ENCODE results near the gene TMEM232.

TMEM232 gene

GRCh38 chr5:110726249-110727024 is at the start of gene TMEM232:
Gene TMEM232 (minus strand): TSS chr5:110726671. CDS start chr5:110667352, 59,319 bp downstream.
- H3K27ac ChIP-seq (ENCODE audit: low read depth, low read length): no peak within 1 kb of the TSS
- H3F3A ChIP-seq (ENCODE audit: control insufficient read depth, insufficient read depth): no peaks in the 10 kb centered on the region
- no peaks in the 10 kb centered on the region for H3K27me3 ChIP-seq (ENCODE audit: control insufficient read depth, low read length)
- peak within 1 kb of the TSS; percentile 58 for H3K4me2 ChIP-seq (ENCODE audit: low read length)
- no peaks in the 10 kb centered on the region for H4K20me1 ChIP-seq (ENCODE audit: control insufficient read depth, insufficient read depth, low read depth, low read length)
- H3K79me2 ChIP-seq (ENCODE audit: control insufficient read depth, low read length): no peaks in the 10 kb centered on the region
- H3K4me1 ChIP-seq (ENCODE audit: control insufficient read depth, low read length): peaks cover 6% of the 10 kb centered on the region
- no peaks in the 10 kb centered on the region for H3K9me2 ChIP-seq (replicated peaks; ENCODE audit: control insufficient read depth, low read length)
- no peaks in the 10 kb centered on the region for H3K9me3 ChIP-seq (ENCODE audit: control insufficient read depth, insufficient read depth, low read length)
- TF ChIP-seq, protein P1, sequence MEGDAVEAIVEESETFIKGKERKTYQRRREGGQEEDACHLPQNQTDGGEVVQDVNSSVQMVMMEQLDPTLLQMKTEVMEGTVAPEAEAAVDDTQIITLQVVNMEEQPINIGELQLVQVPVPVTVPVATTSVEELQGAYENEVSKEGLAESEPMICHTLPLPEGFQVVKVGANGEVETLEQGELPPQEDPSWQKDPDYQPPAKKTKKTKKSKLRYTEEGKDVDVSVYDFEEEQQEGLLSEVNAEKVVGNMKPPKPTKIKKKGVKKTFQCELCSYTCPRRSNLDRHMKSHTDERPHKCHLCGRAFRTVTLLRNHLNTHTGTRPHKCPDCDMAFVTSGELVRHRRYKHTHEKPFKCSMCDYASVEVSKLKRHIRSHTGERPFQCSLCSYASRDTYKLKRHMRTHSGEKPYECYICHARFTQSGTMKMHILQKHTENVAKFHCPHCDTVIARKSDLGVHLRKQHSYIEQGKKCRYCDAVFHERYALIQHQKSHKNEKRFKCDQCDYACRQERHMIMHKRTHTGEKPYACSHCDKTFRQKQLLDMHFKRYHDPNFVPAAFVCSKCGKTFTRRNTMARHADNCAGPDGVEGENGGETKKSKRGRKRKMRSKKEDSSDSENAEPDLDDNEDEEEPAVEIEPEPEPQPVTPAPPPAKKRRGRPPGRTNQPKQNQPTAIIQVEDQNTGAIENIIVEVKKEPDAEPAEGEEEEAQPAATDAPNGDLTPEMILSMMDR (IDR thresholded peaks at IDR 0.05; ENCODE audit: low read depth, low read length, poor library complexity, severe bottlenecking): no peak
- no peak for TF ChIP-seq EZH2phosphoT487 (IDR thresholded peaks at IDR 0.05; ENCODE audit: borderline replicate concordance, low read length)
- H3K36me3 ChIP-seq (ENCODE audit: control insufficient read depth, low read length): no peaks in the 10 kb centered on the region
- peak within 1 kb of the TSS; percentile 69 for H3K4me3 ChIP-seq (ENCODE audit: low read length)

DNA sequence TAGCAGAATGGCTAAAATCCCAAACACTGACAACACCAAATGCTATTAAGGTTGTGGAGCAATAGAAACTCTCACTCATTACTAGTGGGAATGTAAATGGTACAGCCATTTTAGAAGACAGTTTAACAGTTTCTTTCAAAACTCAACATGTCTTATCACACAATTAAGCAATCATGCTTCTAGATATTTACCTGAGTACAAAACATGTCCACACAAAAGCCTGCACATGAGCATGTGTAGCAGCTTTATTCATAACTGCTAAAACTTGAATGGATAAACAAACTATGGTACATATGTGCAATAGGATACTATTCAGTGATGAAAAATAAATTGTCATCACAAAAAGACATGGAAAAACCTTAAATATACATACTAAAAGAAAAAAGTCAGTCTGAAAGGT is 43.8 kb upstream of the TMEM232 start:
- H3K27ac ChIP-seq (ENCODE audit: low read depth, low read length): no peak overlapping the region

DNA sequence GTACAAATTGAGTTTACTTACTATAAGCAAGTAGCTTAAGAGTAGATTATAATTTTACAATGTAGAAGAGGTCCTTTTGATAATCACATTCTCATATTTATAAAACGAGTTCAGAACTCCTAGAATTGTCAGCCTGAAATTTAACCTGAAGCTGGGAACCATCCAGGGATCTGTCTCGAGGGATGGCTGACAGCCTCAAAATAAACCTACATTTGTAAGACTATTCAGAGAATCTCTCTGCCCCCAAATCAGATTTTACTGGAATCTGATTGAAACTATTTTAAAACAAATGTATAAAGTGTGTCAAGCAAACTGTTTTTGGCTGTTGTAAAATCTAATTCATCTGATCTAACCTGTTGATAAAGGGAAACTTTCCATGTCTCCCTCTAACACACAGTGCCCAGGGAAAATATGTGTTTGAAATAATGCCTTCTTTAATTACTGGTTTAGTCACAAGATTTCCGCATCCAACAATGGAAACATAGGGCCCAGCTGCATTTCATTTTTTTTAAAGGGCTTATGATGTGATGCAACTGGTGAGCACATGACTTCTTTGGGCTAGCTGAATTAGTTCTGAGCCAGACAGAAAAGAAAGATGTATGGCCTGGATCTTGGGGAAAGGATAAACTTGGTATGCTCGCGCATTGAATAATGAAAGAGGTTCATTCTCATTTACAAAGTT is 42.7 kb upstream of the TMEM232 start:
- Histone ChIP-seq H3K9me3 (ENCODE audit: control insufficient read depth, insufficient read depth, low read length) (no peaks in the 10 kb centered on the region), H3K27me3 (ENCODE audit: control insufficient read depth, low read length) (peaks cover 6% of the 10 kb centered on the region; the same call in 1 of the 2 replicates), H3K27ac (ENCODE audit: low read depth, low read length) (no peak overlapping the region)

More for the DNA sequence above, 43.8 kb upstream of the TMEM232 start:
- H3K9me2 ChIP-seq (replicated peaks; ENCODE audit: control insufficient read depth, low read length): no peaks in the 10 kb centered on the region; the same call in 1 of the 2 replicates
- no peaks in the 10 kb centered on the region for H3K4me1 ChIP-seq (ENCODE audit: control insufficient read depth, low read length)
- H3K79me2 ChIP-seq (ENCODE audit: control insufficient read depth, low read length): no peaks in the 10 kb centered on the region
- no peaks in the 10 kb centered on the region for H4K20me1 ChIP-seq (ENCODE audit: control insufficient read depth, insufficient read depth, low read depth, low read length)
- no peak overlapping the region for H3K4me2 ChIP-seq (ENCODE audit: low read length)
- H3K4me3 ChIP-seq (ENCODE audit: low read length): no peak overlapping the region
- H3F3A ChIP-seq (ENCODE audit: control insufficient read depth, insufficient read depth): no peaks in the 10 kb centered on the region; the same call in 1 of the 2 replicates
- TF ChIP-seq EZH2phosphoT487 (IDR thresholded peaks at IDR 0.05; ENCODE audit: borderline replicate concordance, low read length): no peak
- TF ChIP-seq, protein P1 (IDR thresholded peaks at IDR 0.05; ENCODE audit: low read depth, low read length, poor library complexity, severe bottlenecking): no peak
- H3K27me3 ChIP-seq (ENCODE audit: control insufficient read depth, low read length): peaks cover 6% of the 10 kb centered on the region; the same call in 1 of the 2 replicates
- H3K36me3 ChIP-seq (ENCODE audit: control insufficient read depth, low read length): no peaks in the 10 kb centered on the region
- no peaks in the 10 kb centered on the region for H3K9me3 ChIP-seq (ENCODE audit: control insufficient read depth, insufficient read depth, low read length)

More for the DNA sequence above, 42.7 kb upstream of the TMEM232 start:
- Histone ChIP-seq H4K20me1 (ENCODE audit: control insufficient read depth, insufficient read depth, low read depth, low read length) (no peaks in the 10 kb centered on the region; the same call in 1 of the 2 replicates), H3K79me2 (ENCODE audit: control insufficient read depth, low read length) (no peaks in the 10 kb centered on the region), H3K4me3 (ENCODE audit: low read length) (no peak overlapping the region), H3K4me2 (ENCODE audit: low read length) (no peak overlapping the region), H3K36me3 (ENCODE audit: control insufficient read depth, low read length) (no peaks in the 10 kb centered on the region), H3K4me1 (ENCODE audit: control insufficient read depth, low read length) (no peaks in the 10 kb centered on the region), H3K9me2 (replicated peaks; ENCODE audit: control insufficient read depth, low read length) (no peaks in the 10 kb centered on the region; the same call in 1 of the 2 replicates), H3F3A (ENCODE audit: control insufficient read depth, insufficient read depth) (no peaks in the 10 kb centered on the region; the same call in none of the 2 replicates)
- no peak for TF ChIP-seq EZH2phosphoT487 (IDR thresholded peaks at IDR 0.05; ENCODE audit: borderline replicate concordance, low read length)
- TF ChIP-seq, protein P1 (IDR thresholded peaks at IDR 0.05; ENCODE audit: low read depth, low read length, poor library complexity, severe bottlenecking): no peak
